ENCODE results near the gene CACNB3. TPM values are rescaled to one million over a fixed set of nuclear protein-coding genes. Genes with fewer than 3 reads are reported as not detected.

CACNB3 gene
- polyA plus RNA-seq, 1 donor from 2014 or later, result 123 TPM

DNA sequence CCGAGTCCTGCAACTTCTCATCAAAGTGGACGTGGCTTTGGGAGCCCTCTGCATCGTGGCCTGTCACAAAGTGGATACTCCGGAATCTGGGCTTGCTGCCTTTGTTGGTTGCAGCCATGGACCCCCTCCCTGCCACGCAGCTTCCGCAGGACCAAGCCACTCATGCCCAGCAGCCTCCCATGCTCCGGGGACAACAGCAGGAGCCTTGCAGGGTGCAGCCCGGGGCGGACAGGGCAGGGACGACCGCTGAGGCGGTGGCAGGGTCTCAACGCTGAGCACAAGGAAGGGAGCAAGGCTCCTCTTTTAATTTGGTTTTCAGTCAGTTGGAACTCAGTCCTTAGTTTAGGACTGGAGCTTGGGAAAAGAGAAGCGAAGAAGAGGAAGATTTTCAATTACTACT is 17.3 kb upstream of the CACNB3 start:
- H3K36me3 ChIP-seq (ENCODE audit: insufficient read depth, low read length), result no peaks in the 10 kb centered on the region
- H3K9ac ChIP-seq (ENCODE audit: low read length), result no peak overlapping the region
- no peaks in the 10 kb centered on the region for H4K20me1 ChIP-seq (ENCODE audit: insufficient read depth)
- TF ChIP-seq EZH2 (IDR thresholded peaks at IDR 0.05; ENCODE audit: borderline replicate concordance, insufficient read depth, low read length, poor library complexity, severe bottlenecking), result no peak
- TF ChIP-seq EP300 (conservative IDR thresholded peaks at IDR 0.05; ENCODE audit: poor library complexity, severe bottlenecking), result no peak
- TF ChIP-seq POLR2AphosphoS5 (IDR thresholded peaks at IDR 0.05), result no peak
- TF ChIP-seq, protein P1, sequence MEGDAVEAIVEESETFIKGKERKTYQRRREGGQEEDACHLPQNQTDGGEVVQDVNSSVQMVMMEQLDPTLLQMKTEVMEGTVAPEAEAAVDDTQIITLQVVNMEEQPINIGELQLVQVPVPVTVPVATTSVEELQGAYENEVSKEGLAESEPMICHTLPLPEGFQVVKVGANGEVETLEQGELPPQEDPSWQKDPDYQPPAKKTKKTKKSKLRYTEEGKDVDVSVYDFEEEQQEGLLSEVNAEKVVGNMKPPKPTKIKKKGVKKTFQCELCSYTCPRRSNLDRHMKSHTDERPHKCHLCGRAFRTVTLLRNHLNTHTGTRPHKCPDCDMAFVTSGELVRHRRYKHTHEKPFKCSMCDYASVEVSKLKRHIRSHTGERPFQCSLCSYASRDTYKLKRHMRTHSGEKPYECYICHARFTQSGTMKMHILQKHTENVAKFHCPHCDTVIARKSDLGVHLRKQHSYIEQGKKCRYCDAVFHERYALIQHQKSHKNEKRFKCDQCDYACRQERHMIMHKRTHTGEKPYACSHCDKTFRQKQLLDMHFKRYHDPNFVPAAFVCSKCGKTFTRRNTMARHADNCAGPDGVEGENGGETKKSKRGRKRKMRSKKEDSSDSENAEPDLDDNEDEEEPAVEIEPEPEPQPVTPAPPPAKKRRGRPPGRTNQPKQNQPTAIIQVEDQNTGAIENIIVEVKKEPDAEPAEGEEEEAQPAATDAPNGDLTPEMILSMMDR (IDR thresholded peaks at IDR 0.05; ENCODE audit: poor library complexity, severe bottlenecking), result no peak
- TF ChIP-seq, protein P2, sequence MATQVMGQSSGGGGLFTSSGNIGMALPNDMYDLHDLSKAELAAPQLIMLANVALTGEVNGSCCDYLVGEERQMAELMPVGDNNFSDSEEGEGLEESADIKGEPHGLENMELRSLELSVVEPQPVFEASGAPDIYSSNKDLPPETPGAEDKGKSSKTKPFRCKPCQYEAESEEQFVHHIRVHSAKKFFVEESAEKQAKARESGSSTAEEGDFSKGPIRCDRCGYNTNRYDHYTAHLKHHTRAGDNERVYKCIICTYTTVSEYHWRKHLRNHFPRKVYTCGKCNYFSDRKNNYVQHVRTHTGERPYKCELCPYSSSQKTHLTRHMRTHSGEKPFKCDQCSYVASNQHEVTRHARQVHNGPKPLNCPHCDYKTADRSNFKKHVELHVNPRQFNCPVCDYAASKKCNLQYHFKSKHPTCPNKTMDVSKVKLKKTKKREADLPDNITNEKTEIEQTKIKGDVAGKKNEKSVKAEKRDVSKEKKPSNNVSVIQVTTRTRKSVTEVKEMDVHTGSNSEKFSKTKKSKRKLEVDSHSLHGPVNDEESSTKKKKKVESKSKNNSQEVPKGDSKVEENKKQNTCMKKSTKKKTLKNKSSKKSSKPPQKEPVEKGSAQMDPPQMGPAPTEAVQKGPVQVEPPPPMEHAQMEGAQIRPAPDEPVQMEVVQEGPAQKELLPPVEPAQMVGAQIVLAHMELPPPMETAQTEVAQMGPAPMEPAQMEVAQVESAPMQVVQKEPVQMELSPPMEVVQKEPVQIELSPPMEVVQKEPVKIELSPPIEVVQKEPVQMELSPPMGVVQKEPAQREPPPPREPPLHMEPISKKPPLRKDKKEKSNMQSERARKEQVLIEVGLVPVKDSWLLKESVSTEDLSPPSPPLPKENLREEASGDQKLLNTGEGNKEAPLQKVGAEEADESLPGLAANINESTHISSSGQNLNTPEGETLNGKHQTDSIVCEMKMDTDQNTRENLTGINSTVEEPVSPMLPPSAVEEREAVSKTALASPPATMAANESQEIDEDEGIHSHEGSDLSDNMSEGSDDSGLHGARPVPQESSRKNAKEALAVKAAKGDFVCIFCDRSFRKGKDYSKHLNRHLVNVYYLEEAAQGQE (IDR thresholded peaks at IDR 0.05; ENCODE audit: borderline replicate concordance), result no peak
- TF ChIP-seq SMC3 (conservative IDR thresholded peaks at IDR 0.05; ENCODE audit: poor library complexity), result no peak
- TF ChIP-seq TAF1 (IDR thresholded peaks at IDR 0.05; ENCODE audit: low read depth), result no peak
- TF ChIP-seq MXI1 (conservative IDR thresholded peaks at IDR 0.05; ENCODE audit: poor library complexity, severe bottlenecking), result no peak
- no peak for TF ChIP-seq RAD21 (conservative IDR thresholded peaks at IDR 0.05)
- H3K9me3 ChIP-seq (ENCODE audit: low read length), result no peaks in the 10 kb centered on the region
- no peaks in the 10 kb centered on the region for H3K9me2 ChIP-seq (ENCODE audit: insufficient read depth, low read length)
- no peaks in the 10 kb centered on the region for H3K27me3 ChIP-seq (ENCODE audit: insufficient read depth, low read depth, low read length)
- no peak overlapping the region for H3K27ac ChIP-seq (ENCODE audit: low read length)
- no peak overlapping the region for H3K4me3 ChIP-seq (ENCODE audit: low read length)
- no peaks in the 10 kb centered on the region for H3F3A ChIP-seq (ENCODE audit: insufficient read depth, low read length, poor library complexity, severe bottlenecking)
- H2AFZ ChIP-seq (ENCODE audit: low read depth, low read length), result no peak overlapping the region
- no peaks in the 10 kb centered on the region for H3K79me2 ChIP-seq (replicated peaks; ENCODE audit: insufficient read depth, low read length)
- H3K4me2 ChIP-seq (ENCODE audit: low read length), result no peak overlapping the region

DNA sequence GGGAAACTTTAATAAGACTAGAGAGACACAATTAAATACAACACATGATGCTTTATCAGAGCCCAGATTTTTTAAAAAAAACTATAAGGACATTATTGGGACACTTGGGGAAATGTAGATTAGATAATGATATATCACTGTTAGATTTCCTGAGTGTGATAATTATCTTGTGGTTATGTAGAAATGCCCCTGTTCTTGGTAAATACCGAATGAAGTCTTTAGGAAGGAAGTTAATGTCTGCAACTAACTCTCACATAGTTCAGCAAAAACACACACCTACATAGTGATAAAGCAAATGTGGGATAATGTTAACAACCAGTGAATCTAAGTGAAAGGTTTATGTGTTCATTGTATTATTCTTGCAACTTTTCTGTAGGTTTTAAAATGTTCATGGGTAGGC is 14.6 kb upstream of the CACNB3 start:
- H3K4me2 ChIP-seq (ENCODE audit: low read length), result no peak overlapping the region
- H3K79me2 ChIP-seq (replicated peaks; ENCODE audit: insufficient read depth, low read length), result no peaks in the 10 kb centered on the region
- no peak overlapping the region for H3K4me3 ChIP-seq (ENCODE audit: low read length)
- no peaks in the 10 kb centered on the region for H4K20me1 ChIP-seq (ENCODE audit: insufficient read depth)
- no peaks in the 10 kb centered on the region for H3K27me3 ChIP-seq (ENCODE audit: insufficient read depth, low read depth, low read length)
- TF ChIP-seq TAF1 (IDR thresholded peaks at IDR 0.05; ENCODE audit: low read depth) (no peak), EZH2 (IDR thresholded peaks at IDR 0.05; ENCODE audit: borderline replicate concordance, insufficient read depth, low read length, poor library complexity, severe bottlenecking) (no peak), SMC3 (conservative IDR thresholded peaks at IDR 0.05; ENCODE audit: poor library complexity) (no peak), RAD21 (conservative IDR thresholded peaks at IDR 0.05) (no peak), EP300 (conservative IDR thresholded peaks at IDR 0.05; ENCODE audit: poor library complexity, severe bottlenecking) (no peak), MXI1 (conservative IDR thresholded peaks at IDR 0.05; ENCODE audit: poor library complexity, severe bottlenecking) (no peak), POLR2AphosphoS5 (IDR thresholded peaks at IDR 0.05) (no peak)
- TF ChIP-seq, protein P1 (IDR thresholded peaks at IDR 0.05; ENCODE audit: poor library complexity, severe bottlenecking), result no peak
- TF ChIP-seq, protein P2 (IDR thresholded peaks at IDR 0.05; ENCODE audit: borderline replicate concordance), result no peak
- no peaks in the 10 kb centered on the region for H3F3A ChIP-seq (ENCODE audit: insufficient read depth, low read length, poor library complexity, severe bottlenecking)
- no peaks in the 10 kb centered on the region for H3K9me3 ChIP-seq (ENCODE audit: low read length)
- no peaks in the 10 kb centered on the region for H3K36me3 ChIP-seq (ENCODE audit: insufficient read depth, low read length)
- no peak overlapping the region for H3K27ac ChIP-seq (ENCODE audit: low read length)
- H3K9ac ChIP-seq (ENCODE audit: low read length), result no peak overlapping the region
- no peak overlapping the region for H2AFZ ChIP-seq (ENCODE audit: low read depth, low read length)
- H3K9me2 ChIP-seq (ENCODE audit: insufficient read depth, low read length), result no peaks in the 10 kb centered on the region

Data from neural cell (in vitro differentiated cells).